ENCODE measurements around the gene EGF.
"Not testable (repeated sequence)": the region's sequence is repeated elsewhere in the genome, so short reads cannot be mapped to it uniquely, and the experiment has no call there.

EGF gene

DNA sequence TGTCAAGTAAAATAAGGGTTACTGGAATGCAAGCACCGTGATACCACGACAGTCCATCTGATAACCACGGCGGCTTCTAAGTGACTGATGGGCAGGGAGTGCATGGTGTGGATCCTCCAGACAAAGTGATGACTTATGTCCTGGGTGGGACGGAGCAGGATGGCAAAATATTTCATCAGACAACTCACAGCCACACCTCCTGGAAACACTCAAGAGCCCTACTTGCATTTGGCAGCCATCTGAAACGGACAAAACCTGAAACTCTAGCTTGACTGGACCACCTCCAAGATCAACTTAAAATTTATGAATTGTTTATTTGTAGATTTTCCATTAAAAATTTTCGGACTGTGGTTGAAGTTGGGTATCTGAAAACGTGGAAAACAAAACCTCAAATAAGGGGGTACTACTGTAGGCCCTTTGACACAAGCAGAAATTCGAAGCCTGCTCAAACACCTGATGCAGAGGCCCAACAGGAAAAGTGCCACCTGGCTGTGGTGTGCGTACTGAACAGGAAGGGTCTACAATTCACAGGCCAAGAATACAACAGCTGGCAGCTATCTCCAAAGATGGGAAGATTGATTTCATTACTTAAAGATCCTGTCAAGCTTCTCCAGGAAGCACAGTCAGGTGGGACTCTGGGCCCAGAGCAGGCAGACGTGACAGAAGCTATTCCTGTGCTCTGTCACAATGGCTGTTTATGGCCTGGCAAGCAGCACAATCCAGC, 38.7 kb upstream of the EGF start:
- DNase-seq (ENCODE audit: low read depth), result no peak
- no peak overlapping the region for H3K4me3 ChIP-seq (ENCODE audit: low read depth, low read length)

DNA sequence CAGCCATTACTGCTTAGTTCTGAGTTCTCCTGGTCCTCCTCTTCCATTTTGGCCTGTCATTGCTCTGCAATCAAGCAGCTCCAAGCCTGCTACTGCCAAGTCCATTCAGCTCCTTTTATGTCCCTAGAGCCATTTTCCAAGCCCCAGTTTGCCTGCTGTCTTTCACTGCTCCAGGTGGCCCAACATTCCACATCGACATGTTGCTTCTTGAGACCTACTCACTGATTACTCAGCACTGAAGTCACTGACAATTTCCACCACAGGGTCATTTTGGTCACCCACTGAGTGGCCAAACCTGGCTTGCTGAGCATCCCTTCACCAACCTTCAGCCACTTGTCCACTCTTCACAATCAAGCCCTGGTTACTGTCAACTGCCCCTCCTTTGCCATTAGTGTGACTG, 37.6 kb upstream of the EGF start:
- no peak for DNase-seq (ENCODE audit: low read depth)
- H3K4me3 ChIP-seq (ENCODE audit: low read depth, low read length), result no peak overlapping the region
- TF ChIP-seq, protein P1, sequence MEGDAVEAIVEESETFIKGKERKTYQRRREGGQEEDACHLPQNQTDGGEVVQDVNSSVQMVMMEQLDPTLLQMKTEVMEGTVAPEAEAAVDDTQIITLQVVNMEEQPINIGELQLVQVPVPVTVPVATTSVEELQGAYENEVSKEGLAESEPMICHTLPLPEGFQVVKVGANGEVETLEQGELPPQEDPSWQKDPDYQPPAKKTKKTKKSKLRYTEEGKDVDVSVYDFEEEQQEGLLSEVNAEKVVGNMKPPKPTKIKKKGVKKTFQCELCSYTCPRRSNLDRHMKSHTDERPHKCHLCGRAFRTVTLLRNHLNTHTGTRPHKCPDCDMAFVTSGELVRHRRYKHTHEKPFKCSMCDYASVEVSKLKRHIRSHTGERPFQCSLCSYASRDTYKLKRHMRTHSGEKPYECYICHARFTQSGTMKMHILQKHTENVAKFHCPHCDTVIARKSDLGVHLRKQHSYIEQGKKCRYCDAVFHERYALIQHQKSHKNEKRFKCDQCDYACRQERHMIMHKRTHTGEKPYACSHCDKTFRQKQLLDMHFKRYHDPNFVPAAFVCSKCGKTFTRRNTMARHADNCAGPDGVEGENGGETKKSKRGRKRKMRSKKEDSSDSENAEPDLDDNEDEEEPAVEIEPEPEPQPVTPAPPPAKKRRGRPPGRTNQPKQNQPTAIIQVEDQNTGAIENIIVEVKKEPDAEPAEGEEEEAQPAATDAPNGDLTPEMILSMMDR (IDR thresholded peaks at IDR 0.05; ENCODE audit: low read depth, low read length), result no peak

More for the DNA sequence above, 38.7 kb upstream of the EGF start:
- TF ChIP-seq, protein P1 (IDR thresholded peaks at IDR 0.05; ENCODE audit: low read depth, low read length), result no peak
- TF ChIP-seq POLR2A (IDR thresholded peaks at IDR 0.05; ENCODE audit: extremely low read depth, insufficient read length) (no peak), MYC (IDR thresholded peaks at IDR 0.05; ENCODE audit: low read depth, low read length) (no peak)
- TF ChIP-seq, protein P2, sequence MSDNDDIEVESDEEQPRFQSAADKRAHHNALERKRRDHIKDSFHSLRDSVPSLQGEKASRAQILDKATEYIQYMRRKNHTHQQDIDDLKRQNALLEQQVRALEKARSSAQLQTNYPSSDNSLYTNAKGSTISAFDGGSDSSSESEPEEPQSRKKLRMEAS (IDR thresholded peaks at IDR 0.05; ENCODE audit: low read depth, low read length), result no peak

DNA sequence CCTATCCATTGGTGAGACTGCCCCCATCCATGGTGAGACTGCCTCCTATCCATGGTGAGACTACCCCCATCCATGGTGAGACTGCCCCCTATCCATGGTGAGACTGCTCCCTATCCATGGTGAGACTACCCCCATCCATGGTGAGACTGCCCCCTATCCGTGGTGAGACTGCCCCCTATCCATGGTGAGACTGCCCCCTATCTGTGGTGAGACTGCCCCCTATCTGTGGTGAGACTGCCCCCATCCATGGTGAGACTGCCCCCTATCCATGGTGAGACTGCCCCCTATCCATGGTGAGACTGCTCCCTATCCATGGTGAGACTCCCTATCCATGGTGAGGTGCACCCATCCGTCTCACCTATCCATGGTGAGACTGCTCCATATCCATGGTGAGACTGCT, 37.1 kb upstream of the EGF start:
- DNase-seq (ENCODE audit: low read depth), result not testable (repeated sequence)

DNA sequence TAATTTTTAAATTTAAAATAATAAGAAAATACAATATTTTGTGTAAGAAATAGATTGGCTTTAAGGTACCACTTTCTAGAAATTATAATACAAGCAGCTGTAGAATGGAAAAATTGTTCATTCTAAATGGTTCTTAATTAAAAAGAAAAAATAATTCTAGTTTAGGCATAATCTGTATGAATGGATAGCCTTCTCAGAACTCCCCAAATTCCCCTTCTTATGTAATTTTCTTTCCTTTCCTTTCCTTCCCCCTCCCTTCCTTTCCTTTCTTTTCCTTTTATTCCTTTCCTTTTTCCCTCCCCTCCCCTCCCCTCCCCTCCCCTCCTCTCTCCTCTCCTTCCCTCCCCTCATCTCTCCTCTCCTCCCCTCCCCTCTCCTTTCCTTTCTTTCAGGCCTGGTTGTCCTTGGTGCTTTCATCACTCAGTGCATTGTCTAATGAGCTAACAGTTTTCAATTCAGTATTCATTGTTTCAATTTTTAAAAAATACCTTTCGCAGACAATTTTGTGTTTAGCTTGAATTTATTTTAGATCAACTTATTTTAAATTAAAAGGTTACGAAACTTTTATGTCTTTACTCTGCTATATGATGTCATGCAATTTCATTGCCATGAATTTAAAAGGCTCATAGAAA, 35.9 kb upstream of the EGF start:
- no peak for TF ChIP-seq POLR2A (IDR thresholded peaks at IDR 0.05; ENCODE audit: extremely low read depth, insufficient read length)
- TF ChIP-seq MYC (IDR thresholded peaks at IDR 0.05; ENCODE audit: low read depth, low read length), result no peak
- TF ChIP-seq, protein P1 (IDR thresholded peaks at IDR 0.05; ENCODE audit: low read depth, low read length), result no peak
- TF ChIP-seq, protein P2 (IDR thresholded peaks at IDR 0.05; ENCODE audit: low read depth, low read length), result no peak
- H3K4me3 ChIP-seq (ENCODE audit: low read depth, low read length), result no peak overlapping the region
- DNase-seq (ENCODE audit: low read depth), result no peak

More for the DNA sequence above, 37.1 kb upstream of the EGF start:
- not testable (repeated sequence) for H3K4me3 ChIP-seq (ENCODE audit: low read depth, low read length)

DNA sequence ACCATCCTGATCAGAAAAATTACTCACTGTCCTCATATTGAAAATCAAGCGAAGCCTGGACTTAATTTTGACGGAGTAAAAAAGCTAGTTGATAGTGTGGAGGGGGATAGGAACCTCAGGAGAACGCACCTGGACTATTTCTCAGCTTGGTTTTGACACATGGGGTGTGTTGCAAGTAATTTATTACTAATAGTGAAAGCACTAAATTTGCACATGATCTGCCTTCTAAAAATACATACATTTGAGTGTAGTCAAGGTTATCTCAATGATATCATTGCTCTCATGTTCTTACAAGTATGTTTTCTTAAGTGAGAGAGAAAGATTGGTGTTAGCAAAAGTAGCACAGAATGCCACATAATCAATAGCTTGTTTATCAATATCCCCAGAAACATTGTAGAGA, 35.3 kb upstream of the EGF start:
- no peak overlapping the region for H3K4me3 ChIP-seq (ENCODE audit: low read depth, low read length)
- DNase-seq (ENCODE audit: low read depth), result no peak

DNA sequence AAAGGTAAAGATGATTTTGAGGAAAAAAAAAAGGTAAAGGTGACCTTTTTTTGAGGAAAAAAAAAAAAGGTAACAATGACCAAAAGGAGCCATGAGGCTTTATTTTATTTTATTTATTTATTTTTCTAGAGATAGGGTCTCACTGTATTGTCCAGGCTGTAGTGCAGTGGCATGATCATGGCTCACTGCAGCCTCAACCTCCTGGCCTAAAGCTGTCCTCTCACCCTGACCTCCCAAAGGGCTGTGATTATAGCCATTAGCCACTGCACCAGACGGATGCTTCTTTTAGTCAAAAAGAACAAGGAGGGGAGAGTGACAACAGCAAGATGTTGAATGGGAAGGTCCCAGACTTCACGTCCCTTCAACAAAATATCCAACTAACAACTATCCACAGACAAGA, 34.3 kb upstream of the EGF start:
- TF ChIP-seq, protein P2 (IDR thresholded peaks at IDR 0.05; ENCODE audit: low read depth, low read length), result no peak
- no peak for TF ChIP-seq MYC (IDR thresholded peaks at IDR 0.05; ENCODE audit: low read depth, low read length)
- TF ChIP-seq POLR2A (IDR thresholded peaks at IDR 0.05; ENCODE audit: extremely low read depth, insufficient read length), result no peak
- TF ChIP-seq, protein P1 (IDR thresholded peaks at IDR 0.05; ENCODE audit: low read depth, low read length), result no peak
- DNase-seq (ENCODE audit: low read depth), result no peak
- H3K4me3 ChIP-seq (ENCODE audit: low read depth, low read length), result no peak overlapping the region

More for the DNA sequence above, 35.3 kb upstream of the EGF start:
- TF ChIP-seq, protein P1 (IDR thresholded peaks at IDR 0.05; ENCODE audit: low read depth, low read length), result no peak
- TF ChIP-seq POLR2A (IDR thresholded peaks at IDR 0.05; ENCODE audit: extremely low read depth, insufficient read length) (no peak), MYC (IDR thresholded peaks at IDR 0.05; ENCODE audit: low read depth, low read length) (no peak)
- TF ChIP-seq, protein P2 (IDR thresholded peaks at IDR 0.05; ENCODE audit: low read depth, low read length), result no peak
